ENCODE results near the gene GIGYF2. TPM values are rescaled to one million over a fixed set of nuclear protein-coding genes. Genes with fewer than 3 reads are reported as not detected.

The GIGYF2 gene
- total and polyA plus RNA-seq, 2 of the 4 experiments (the other 2 are of a cell fraction): 14.7 to 66.0 TPM

DNA sequence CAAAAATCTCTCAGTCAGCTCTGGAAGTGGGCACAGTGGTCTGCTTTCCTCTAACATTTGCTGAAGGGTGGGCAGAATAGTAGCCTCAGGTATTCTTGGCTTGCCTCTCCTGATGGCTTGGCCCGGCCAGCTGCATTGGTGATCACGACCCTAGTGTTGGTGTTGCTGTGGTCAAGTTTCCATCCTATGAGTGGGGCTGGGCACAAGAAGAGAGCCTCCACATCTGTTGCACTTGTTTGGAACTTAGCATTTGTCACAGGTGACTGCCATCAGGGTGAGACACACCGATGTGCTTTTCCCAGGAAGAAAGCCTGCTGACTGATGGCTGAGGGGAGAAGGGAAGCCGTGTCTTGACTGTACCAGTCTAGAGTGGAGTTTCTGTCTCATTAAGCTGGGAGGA lies 139.8 kb downstream of the GIGYF2 start:
- Histone ChIP-seq H3K56ac (ENCODE audit: extremely low read depth, insufficient read depth, low read length) (no peak overlapping the region), H3K4ac (ENCODE audit: low read depth, low read length) (no peak overlapping the region), H2AK9ac (replicated peaks; ENCODE audit: low read depth, low read length, poor library complexity) (no peak overlapping the region), H3K4me2 (ENCODE audit: low read depth, low read length) (no peak overlapping the region), H2BK15ac (ENCODE audit: low read depth, low read length) (no peak overlapping the region), H2BK120ac (ENCODE audit: low read depth, low read length) (no peak overlapping the region), H2BK20ac (ENCODE audit: low read depth, low read length) (no peak overlapping the region), H3K9ac (ENCODE audit: low read depth, low read length) (no peak overlapping the region), H4K5ac (ENCODE audit: low read depth, low read length) (no peak overlapping the region), H2AFZ (replicated peaks; ENCODE audit: low read length, poor library complexity) (no peak overlapping the region), H3K9me1 (ENCODE audit: insufficient read depth, low read length) (no peaks in the 10 kb centered on the region), H3K23ac (ENCODE audit: low read depth, low read length) (no peak overlapping the region), H2AK5ac (ENCODE audit: low read depth, low read length) (no peak overlapping the region), H3K9me3 (ENCODE audit: control insufficient read depth, insufficient read depth, low read length) (no peaks in the 10 kb centered on the region), H3K27me3 (ENCODE audit: control insufficient read depth, insufficient read depth, low read length) (no peaks in the 10 kb centered on the region), H3K27ac (ENCODE audit: insufficient read depth, low read length) (no peak overlapping the region), H4K91ac (ENCODE audit: insufficient read depth, low read depth, low read length) (no peak overlapping the region), H2BK5ac (ENCODE audit: low read depth, low read length, poor library complexity, severe bottlenecking) (no peak overlapping the region), H4K20me1 (ENCODE audit: insufficient read depth, low read length) (no peaks in the 10 kb centered on the region; the same call in 1 of the 2 replicates), H3K4me3 (ENCODE audit: insufficient read depth, low read depth, low read length) (no peak overlapping the region), H3K14ac (replicated peaks; ENCODE audit: low read depth, low read length) (no peak overlapping the region), H3K36me3 (ENCODE audit: control insufficient read depth, insufficient read depth, low read length) (peaks cover 28% of the 10 kb centered on the region), H3K4me1 (ENCODE audit: control insufficient read depth, insufficient read depth, low read length) (peaks cover 5% of the 10 kb centered on the region), H3K18ac (ENCODE audit: low read depth, low read length) (no peak overlapping the region), H4K8ac (ENCODE audit: low read depth in 2 of 2, low read length in 2 of 2) (no peak overlapping the region), H3K79me1 (ENCODE audit: low read depth in 1 of 2, low read length in 2 of 2) (peaks cover 6 to 24% of the 10 kb centered on the region in 2 experiments)
- DNase-seq (no peak), ATAC-seq (ENCODE audit: low read depth) (no peak)
- in situ Hi-C loops (cut with MboI; ENCODE audit: low sequenced_read_pairs): no loop called here
- intact Hi-C loops (cut with micrococcal nuclease): no loop called here
- ChIA-PET CTCF (interaction anchor here (0.6 to 0.7 kb wide), 4 partner anchors 23 to 424 kb away, joined by 3 to 4 read pairs (median 4); no protein-coding TSS in a partner anchor), POLR2A (ENCODE audit: unreplicated experiment) (interaction anchor here (0.6 kb wide), 1 partner anchor 373 kb away, joined by 5 read pairs; no protein-coding TSS in a partner anchor)
- BruUV-seq (replicated peaks): no TSS peak
- TF ChIP-seq CHD1 (IDR thresholded peaks at IDR 0.05; ENCODE audit: low read depth, low read length): no peak
- TF ChIP-seq FOS (IDR thresholded peaks at IDR 0.05; ENCODE audit: low read depth, low read length): no peak
- TF ChIP-seq SMC3 (IDR thresholded peaks at IDR 0.05; ENCODE audit: low read depth, low read length): no peak
- no peak for TF ChIP-seq RAD21 (IDR thresholded peaks at IDR 0.05; ENCODE audit: low read length)
- no peak for TF ChIP-seq CEBPB (IDR thresholded peaks at IDR 0.05; ENCODE audit: low read depth, low read length)
- TF ChIP-seq RCOR1 (IDR thresholded peaks at IDR 0.05; ENCODE audit: insufficient replicate concordance, low read length): no peak
- TF ChIP-seq RFX5 (IDR thresholded peaks at IDR 0.05; ENCODE audit: low read depth, low read length): no peak
- TF ChIP-seq, protein P1, sequence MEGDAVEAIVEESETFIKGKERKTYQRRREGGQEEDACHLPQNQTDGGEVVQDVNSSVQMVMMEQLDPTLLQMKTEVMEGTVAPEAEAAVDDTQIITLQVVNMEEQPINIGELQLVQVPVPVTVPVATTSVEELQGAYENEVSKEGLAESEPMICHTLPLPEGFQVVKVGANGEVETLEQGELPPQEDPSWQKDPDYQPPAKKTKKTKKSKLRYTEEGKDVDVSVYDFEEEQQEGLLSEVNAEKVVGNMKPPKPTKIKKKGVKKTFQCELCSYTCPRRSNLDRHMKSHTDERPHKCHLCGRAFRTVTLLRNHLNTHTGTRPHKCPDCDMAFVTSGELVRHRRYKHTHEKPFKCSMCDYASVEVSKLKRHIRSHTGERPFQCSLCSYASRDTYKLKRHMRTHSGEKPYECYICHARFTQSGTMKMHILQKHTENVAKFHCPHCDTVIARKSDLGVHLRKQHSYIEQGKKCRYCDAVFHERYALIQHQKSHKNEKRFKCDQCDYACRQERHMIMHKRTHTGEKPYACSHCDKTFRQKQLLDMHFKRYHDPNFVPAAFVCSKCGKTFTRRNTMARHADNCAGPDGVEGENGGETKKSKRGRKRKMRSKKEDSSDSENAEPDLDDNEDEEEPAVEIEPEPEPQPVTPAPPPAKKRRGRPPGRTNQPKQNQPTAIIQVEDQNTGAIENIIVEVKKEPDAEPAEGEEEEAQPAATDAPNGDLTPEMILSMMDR (conservative IDR thresholded peaks at IDR 0.05; ENCODE audit: low read depth, low read length): no peak
- TF ChIP-seq POLR2A (IDR thresholded peaks at IDR 0.05; ENCODE audit: low read depth, low read length): no peak
- TF ChIP-seq, protein P2, sequence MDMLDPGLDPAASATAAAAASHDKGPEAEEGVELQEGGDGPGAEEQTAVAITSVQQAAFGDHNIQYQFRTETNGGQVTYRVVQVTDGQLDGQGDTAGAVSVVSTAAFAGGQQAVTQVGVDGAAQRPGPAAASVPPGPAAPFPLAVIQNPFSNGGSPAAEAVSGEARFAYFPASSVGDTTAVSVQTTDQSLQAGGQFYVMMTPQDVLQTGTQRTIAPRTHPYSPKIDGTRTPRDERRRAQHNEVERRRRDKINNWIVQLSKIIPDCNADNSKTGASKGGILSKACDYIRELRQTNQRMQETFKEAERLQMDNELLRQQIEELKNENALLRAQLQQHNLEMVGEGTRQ (IDR thresholded peaks at IDR 0.05; ENCODE audit: low read depth, low read length): no peak
- no peak for TF ChIP-seq BHLHE40 (IDR thresholded peaks at IDR 0.05; ENCODE audit: low read depth, low read length)
- TF ChIP-seq MAZ (IDR thresholded peaks at IDR 0.05; ENCODE audit: borderline replicate concordance, low read depth, low read length): no peak
- no peak for TF ChIP-seq MXI1 (IDR thresholded peaks at IDR 0.05; ENCODE audit: borderline replicate concordance, low read depth, low read length)
- no peak for TF ChIP-seq NFE2L2 (IDR thresholded peaks at IDR 0.05; ENCODE audit: low read depth, low read length)
- TF ChIP-seq MAFK (IDR thresholded peaks at IDR 0.05; ENCODE audit: low read depth, low read length): no peak
- TF ChIP-seq, protein P3, sequence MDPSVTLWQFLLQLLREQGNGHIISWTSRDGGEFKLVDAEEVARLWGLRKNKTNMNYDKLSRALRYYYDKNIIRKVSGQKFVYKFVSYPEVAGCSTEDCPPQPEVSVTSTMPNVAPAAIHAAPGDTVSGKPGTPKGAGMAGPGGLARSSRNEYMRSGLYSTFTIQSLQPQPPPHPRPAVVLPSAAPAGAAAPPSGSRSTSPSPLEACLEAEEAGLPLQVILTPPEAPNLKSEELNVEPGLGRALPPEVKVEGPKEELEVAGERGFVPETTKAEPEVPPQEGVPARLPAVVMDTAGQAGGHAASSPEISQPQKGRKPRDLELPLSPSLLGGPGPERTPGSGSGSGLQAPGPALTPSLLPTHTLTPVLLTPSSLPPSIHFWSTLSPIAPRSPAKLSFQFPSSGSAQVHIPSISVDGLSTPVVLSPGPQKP (IDR thresholded peaks at IDR 0.05; ENCODE audit: borderline replicate concordance, low read depth, low read length): no peak
- dilution Hi-C loops (cut with HindIII; ENCODE audit: low sequenced_read_pairs, unreplicated experiment): no loop called here
- no CpG with 5 or more reads among the region's 4 CpGs for WGBS, 2 experiments (ENCODE audit: extremely low coverage in 2 of 2, insufficient read length in 1 of 2)

Data from IMR-90 (cell line).